Fibroblast of villous mesenchyme (primary cell): ENCODE measurements around the gene ITGA7. TPM values are rescaled to one million over a fixed set of nuclear protein-coding genes. Genes with fewer than 3 reads are reported as not detected.

Experiments used
- DNase-seq: peaks from one replicate; pipeline ENCODE4 v3.0.0-alpha.2; 2010; ENCODE audit warnings: low read depth
- H3K4me3 ChIP-seq: 2 replicates; pipeline ENCODE4 v1.5.1; 2011; ENCODE audit warnings: low read depth, mild to moderate bottlenecking, low read length
- CTCF ChIP-seq: IDR thresholded peaks from 2 replicates; pipeline ENCODE4 v1.5.1; 2012; ENCODE audit warnings: low read depth, mild to moderate bottlenecking, low read length; ENCODE audit not compliant: insufficient read depth
- total RNA-seq: library from RNA; depleted of rRNA; stranded (reverse); fragments of >200 nt; gene quantifications from 2 replicates; pipeline ENCODE4 v1.2.3, GENCODE V29; 2012

Gene ITGA7
- total RNA-seq, 1 donor: 1.3 TPM

GRCh38 chr12:55738123-55739024 is 30.7 kb upstream of the ITGA7 start:
- peak; percentile 79 for TF ChIP-seq CTCF
- peak overlapping the region; percentile 84 for H3K4me3 ChIP-seq
- DNase-seq: peak; percentile 90

- H3K4me3 ChIP-seq: peak overlapping the region; percentile 84
- TF ChIP-seq CTCF: no peak
- no peak for DNase-seq
Measured at GRCh38 chr12:55737581-55738122, 29.9 kb upstream of the ITGA7 start.

- H3K4me3 ChIP-seq: no peak overlapping the region
- DNase-seq: peak; percentile 69
Measured at GRCh38 chr12:55736780-55737580, 29.3 kb upstream of the ITGA7 start.

GRCh38 chr12:55736076-55736475 is 28.4 kb upstream of the ITGA7 start:
- DNase-seq: no peak
- TF ChIP-seq CTCF: no peak
- no peak overlapping the region for H3K4me3 ChIP-seq

More at GRCh38 chr12:55736780-55737580, 29.3 kb upstream of the ITGA7 start:
- peak; percentile 91 for TF ChIP-seq CTCF

- no peak overlapping the region for H3K4me3 ChIP-seq
- no peak for TF ChIP-seq CTCF
- DNase-seq: no peak
Measured at GRCh38 chr12:55734595-55734994, 26.9 kb upstream of the ITGA7 start.

GRCh38 chr12:55733858-55734257 is 26.2 kb upstream of the ITGA7 start:
- no peak for DNase-seq
- TF ChIP-seq CTCF: no peak
- no peak overlapping the region for H3K4me3 ChIP-seq
